Neuronal stem cell (in vitro differentiated cells): Measurements from ENCODE around the gene SORCS3.

Source experiments
- DNase-seq: peaks from one replicate; pipeline ENCODE4 v3.0.0-alpha.2; 2013; ENCODE audit warnings: low spot score
- H2AFZ ChIP-seq: one replicate; pipeline ENCODE4 v1.6.1; 2013; ENCODE audit warnings: mild to moderate bottlenecking, low read length, inconsistent platforms
- H2AK5ac ChIP-seq: 2 replicates; pipeline ENCODE4 v1.6.1; 2013; ENCODE audit warnings: low read depth, mild to moderate bottlenecking, inconsistent platforms, low read length, moderate library complexity, mixed read lengths
- H2BK120ac ChIP-seq: 2 replicates; pipeline ENCODE4 v1.6.1; 2013; ENCODE audit warnings: low read depth, mild to moderate bottlenecking, inconsistent platforms, low read length, moderate library complexity, mixed read lengths
- H2BK12ac ChIP-seq: one replicate; pipeline ENCODE4 v1.6.1; 2013; ENCODE audit warnings: low read length, inconsistent platforms
- H2BK15ac ChIP-seq: 2 replicates; pipeline ENCODE4 v1.6.1; 2013; ENCODE audit warnings: mild to moderate bottlenecking, low read length, inconsistent platforms, mixed read lengths
- H2BK5ac ChIP-seq: one replicate; pipeline ENCODE4 v1.6.1; 2013; ENCODE audit warnings: inconsistent platforms, mild to moderate bottlenecking, low read length, moderate library complexity
- H3K14ac ChIP-seq: one replicate; pipeline ENCODE4 v1.6.1; 2013; ENCODE audit warnings: low read length, inconsistent platforms
- H3K18ac ChIP-seq: 2 replicates; pipeline ENCODE4 v1.6.1; 2013; ENCODE audit warnings: low read length, inconsistent platforms
- H3K23ac ChIP-seq: 2 replicates; pipeline ENCODE4 v1.6.1; 2013; ENCODE audit warnings: low read depth, mild to moderate bottlenecking, mixed read lengths, low read length, inconsistent platforms; ENCODE audit not compliant: poor library complexity
- H3K27ac ChIP-seq: replicated peaks from 3 replicates; pipeline ENCODE4 v1.5.1; 2013; ENCODE audit warnings: low read length, inconsistent platforms
- H3K27me3 ChIP-seq, 3 experiments: 2 replicates each; pipeline ENCODE4 v1.6.1; 2013; ENCODE audit warnings: low read length in 3 of 3, mild to moderate bottlenecking in 2 of 3, inconsistent platforms in 1 of 3, low read depth in 1 of 3, mixed read lengths in 1 of 3, moderate library complexity in 1 of 3; ENCODE audit not compliant: control insufficient read depth in 3 of 3, insufficient read depth in 3 of 3
- H3K36me3 ChIP-seq, 2 donors: replicated peaks in 1 of 2; 2 replicates each; pipeline ENCODE4 v1.6.1; 2013; ENCODE audit warnings: low read length in 2 of 2; ENCODE audit not compliant: control insufficient read depth in 2 of 2, insufficient read depth in 2 of 2
- H3K4ac ChIP-seq: 2 replicates; pipeline ENCODE4 v1.6.1; 2013; ENCODE audit warnings: inconsistent platforms, mild to moderate bottlenecking, low read length, moderate library complexity
- H3K4me1 ChIP-seq, 2 donors: 1 replicate in 1 of 2; 2 replicates in 1 of 2; pipeline ENCODE4 v1.6.1; 2013; ENCODE audit warnings: low read length in 2 of 2, low read depth in 1 of 2; ENCODE audit not compliant: control insufficient read depth in 2 of 2, insufficient read depth in 1 of 2
- H3K4me2 ChIP-seq: one replicate; pipeline ENCODE4 v1.6.1; 2013; ENCODE audit warnings: mild to moderate bottlenecking, low read length, inconsistent platforms; ENCODE audit not compliant: insufficient read depth, poor library complexity, severe bottlenecking
- H3K4me3 ChIP-seq, 2 donors: 2 replicates each; pipeline ENCODE4 v1.5.1; 2013; ENCODE audit warnings: low read length in 2 of 2, mild to moderate bottlenecking in 2 of 2, inconsistent platforms in 1 of 2, moderate library complexity in 1 of 2
- H3K79me1 ChIP-seq: one replicate; pipeline ENCODE4 v1.6.1; 2013; ENCODE audit warnings: low read depth, mild to moderate bottlenecking, inconsistent platforms, low read length, moderate library complexity
- H3K9ac ChIP-seq: one replicate; pipeline ENCODE4 v1.6.1; 2013; ENCODE audit warnings: mild to moderate bottlenecking, low read depth, low read length, inconsistent platforms; ENCODE audit not compliant: poor library complexity
- H3K9me3 ChIP-seq, 2 donors: replicated peaks in 1 of 2; 2 replicates each; pipeline versions ENCODE3 to v1.6.1; 2013; ENCODE audit warnings: low read length in 2 of 2, mild to moderate bottlenecking in 2 of 2, inconsistent platforms in 1 of 2, low read depth in 1 of 2, mixed read lengths in 1 of 2, moderate library complexity in 1 of 2; ENCODE audit not compliant: control insufficient read depth in 2 of 2, insufficient read depth in 1 of 2
- H4K8ac ChIP-seq: one replicate; pipeline ENCODE4 v1.6.1; 2013; ENCODE audit warnings: low read depth, mild to moderate bottlenecking, inconsistent platforms, low read length, moderate library complexity
- H4K91ac ChIP-seq: one replicate; pipeline ENCODE4 v1.6.1; 2013; ENCODE audit warnings: low read length, low read depth, mild to moderate bottlenecking, inconsistent platforms; ENCODE audit not compliant: poor library complexity
- WGBS, 2 donors: extraction: QIAGEN DNeasy Blood & Tissue Kit; methylation state at CpG; one replicate each; pipeline ENCODE4 v1.1.7; 2013; ENCODE audit warnings: missing lambda C conversion rate in 2 of 2, mixed read lengths in 1 of 2; ENCODE audit not compliant: insufficient read length in 2 of 2, insufficient replicate concordance in 1 of 2; ENCODE audit errors: extremely low coverage in 2 of 2; 5-methylcytosine and 5-hydroxymethylcytosine counted together

Gene SORCS3

GRCh38 chr10:104795411-104795810, 154.3 kb downstream of the SORCS3 start:
- Histone ChIP-seq H2BK120ac (no peak overlapping the region), H3K23ac (no peak overlapping the region), H3K4me3 (no peak overlapping the region), H2BK15ac (no peak overlapping the region), H3K18ac (no peak overlapping the region), H3K4me2 (no peak overlapping the region), H3K9ac (no peak overlapping the region), H2BK5ac (no peak overlapping the region), H3K4ac (no peak overlapping the region), H3K4me1 (no peaks in the 10 kb centered on the region), H3K14ac (no peak overlapping the region), H4K91ac (no peak overlapping the region), H3K27ac (no peak overlapping the region), H3K9me3 (no peaks in the 10 kb centered on the region), H3K27me3 (no peaks in the 10 kb centered on the region), H3K36me3 (no peaks in the 10 kb centered on the region), H4K8ac (no peak overlapping the region), H3K79me1 (no peaks in the 10 kb centered on the region), H2AK5ac (no peak overlapping the region), H2AFZ (no peak overlapping the region), H2BK12ac (no peak overlapping the region)
- WGBS, 2 donors: no CpG with 5 or more reads among the region's 3 CpGs
- no peak for DNase-seq

- Histone ChIP-seq H3K9me3 (no peaks in the 10 kb centered on the region), H3K4me2 (no peak overlapping the region), H2AFZ (no peak overlapping the region), H3K23ac (no peak overlapping the region), H4K8ac (no peak overlapping the region), H3K4me1 (no peaks in the 10 kb centered on the region), H3K36me3 (no peaks in the 10 kb centered on the region), H2BK12ac (no peak overlapping the region), H2AK5ac (no peak overlapping the region), H3K4ac (no peak overlapping the region), H2BK120ac (no peak overlapping the region), H3K9ac (no peak overlapping the region), H3K14ac (no peak overlapping the region), H3K27me3 (no peaks in the 10 kb centered on the region), H2BK15ac (no peak overlapping the region), H3K18ac (no peak overlapping the region), H3K27ac (no peak overlapping the region), H3K4me3 (no peak overlapping the region), H4K91ac (no peak overlapping the region), H2BK5ac (no peak overlapping the region), H3K79me1 (no peaks in the 10 kb centered on the region)
- WGBS, 2 donors: no CpG with 5 or more reads among the region's 2 CpGs
- no peak for DNase-seq
These were observed 155.7 kb downstream of the SORCS3 start for GRCh38 chr10:104796823-104797222.

DNA sequence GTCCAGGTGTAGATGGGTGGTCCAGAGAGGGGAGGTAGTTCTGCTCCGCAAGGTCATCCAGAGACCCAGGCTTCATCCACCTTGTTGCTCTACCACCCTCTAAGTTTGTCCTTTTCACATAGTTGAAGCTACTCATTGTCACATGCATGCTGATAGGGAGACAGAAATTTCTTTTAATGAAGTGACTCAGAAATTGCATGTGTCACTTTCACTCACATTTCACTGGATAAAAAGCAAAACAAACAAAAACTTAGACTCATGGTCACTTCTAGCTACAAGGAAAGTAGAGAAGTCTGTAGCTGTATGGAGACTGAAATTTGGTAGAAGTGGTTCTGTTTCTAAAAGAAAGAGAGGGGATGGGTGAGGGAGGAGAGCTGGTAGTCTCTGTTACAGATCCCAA, 161.9 kb downstream of the SORCS3 start:
- no peak overlapping the region for H3K4me3 ChIP-seq
- H2BK15ac ChIP-seq: no peak overlapping the region
- no peak overlapping the region for H2BK120ac ChIP-seq
- no peak overlapping the region for H4K91ac ChIP-seq
- DNase-seq: no peak
- H3K4me2 ChIP-seq: no peak overlapping the region
- no peak overlapping the region for H2AFZ ChIP-seq
- no peak overlapping the region for H3K9ac ChIP-seq
- no peaks in the 10 kb centered on the region for H3K79me1 ChIP-seq
- H3K4ac ChIP-seq: no peak overlapping the region
- H3K27me3 ChIP-seq: no peaks in the 10 kb centered on the region
- WGBS, 2 donors: no CpG with 5 or more reads among the region's 1 CpG
- H3K4me1 ChIP-seq: no peaks in the 10 kb centered on the region
- no peak overlapping the region for H3K27ac ChIP-seq
- H3K36me3 ChIP-seq: no peaks in the 10 kb centered on the region
- H3K18ac ChIP-seq: no peak overlapping the region
- no peak overlapping the region for H2BK5ac ChIP-seq
- no peak overlapping the region for H3K23ac ChIP-seq
- no peak overlapping the region for H3K14ac ChIP-seq
- H2BK12ac ChIP-seq: no peak overlapping the region
- H3K9me3 ChIP-seq: no peaks in the 10 kb centered on the region
- no peak overlapping the region for H2AK5ac ChIP-seq
- no peak overlapping the region for H4K8ac ChIP-seq

DNA sequence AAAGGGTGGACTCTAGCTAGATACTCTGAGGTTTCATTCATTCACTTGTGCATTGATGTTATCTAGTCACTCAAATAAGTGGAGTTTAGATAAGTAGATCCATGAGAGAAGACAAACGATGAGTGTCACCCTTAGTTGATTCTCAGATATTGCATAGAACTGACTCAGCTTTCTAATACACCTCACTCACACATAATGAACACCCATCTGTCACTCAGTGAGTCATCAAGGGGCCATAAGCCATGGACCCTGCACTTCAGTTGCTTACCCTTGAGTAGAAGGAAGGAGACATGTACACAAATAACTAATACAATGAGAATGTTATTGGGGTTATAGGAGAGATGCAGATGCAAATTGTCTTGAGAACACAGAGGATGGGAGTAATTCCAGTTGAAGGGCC, 163.8 kb downstream of the SORCS3 start:
- no peak overlapping the region for H4K91ac ChIP-seq
- no peaks in the 10 kb centered on the region for H3K79me1 ChIP-seq
- H3K9ac ChIP-seq: no peak overlapping the region
- no peak overlapping the region for H3K4ac ChIP-seq
- no peak overlapping the region for H2BK12ac ChIP-seq
- H3K4me1 ChIP-seq: no peaks in the 10 kb centered on the region
- no peak overlapping the region for H3K14ac ChIP-seq
- H3K36me3 ChIP-seq: no peaks in the 10 kb centered on the region
- H2BK15ac ChIP-seq: no peak overlapping the region
- no peaks in the 10 kb centered on the region for H3K9me3 ChIP-seq
- DNase-seq: no peak
- H2BK120ac ChIP-seq: no peak overlapping the region
- no peak overlapping the region for H3K18ac ChIP-seq
- H3K4me3 ChIP-seq: no peak overlapping the region
- no peaks in the 10 kb centered on the region for H3K27me3 ChIP-seq
- WGBS, 2 donors: no CpG with 5 or more reads among the region's 1 CpG
- H4K8ac ChIP-seq: no peak overlapping the region
- no peak overlapping the region for H3K27ac ChIP-seq
- no peak overlapping the region for H2AFZ ChIP-seq
- no peak overlapping the region for H2AK5ac ChIP-seq
- H2BK5ac ChIP-seq: no peak overlapping the region
- H3K23ac ChIP-seq: no peak overlapping the region
- H3K4me2 ChIP-seq: no peak overlapping the region
